ENCODE measurements around the gene WASF2. TPM values are rescaled to one million over a fixed set of nuclear protein-coding genes. Genes with fewer than 3 reads are reported as not detected.

The WASF2 gene
- total RNA-seq, 3 donors from 2014 or later, result 131 to 159 (median 134) TPM

GRCh38 chr1:27365372-27366112 is 124.4 kb downstream of the WASF2 start:
- Histone ChIP-seq H3K4me1 (ENCODE audit: low read depth) (peaks cover 7% of the 10 kb centered on the region), H3K36me3 (ENCODE audit: low read depth) (no peaks in the 10 kb centered on the region), H3K4me3 (peak overlapping the region; percentile 22), H3K9me3 (no peaks in the 10 kb centered on the region)
- no peak for TF ChIP-seq CTCF (IDR thresholded peaks at IDR 0.05)
- intact Hi-C loops (cut with DNase I, micrococcal nuclease), result no loop called here
- peak; percentile 91 to 94 (median 93) for DNase-seq
- peak; percentile 80 for ATAC-seq

- intact Hi-C loops (cut with DNase I, micrococcal nuclease), result no loop called here
Measured at GRCh38 chr1:27364696-27365371, 125.1 kb downstream of the WASF2 start.

GRCh38 chr1:27363766-27364695 is 125.9 kb downstream of the WASF2 start:
- Histone ChIP-seq H3K9me3 (no peaks in the 10 kb centered on the region), H3K4me3 (no peak overlapping the region), H3K36me3 (ENCODE audit: low read depth) (no peaks in the 10 kb centered on the region), H3K4me1 (ENCODE audit: low read depth) (peaks cover 7% of the 10 kb centered on the region)
- no peak for TF ChIP-seq CTCF (IDR thresholded peaks at IDR 0.05)
- DNase-seq (no peak), ATAC-seq (no peak)
- intact Hi-C loops (cut with DNase I, micrococcal nuclease), result no loop called here

More at GRCh38 chr1:27364696-27365371, 125.1 kb downstream of the WASF2 start:
- TF ChIP-seq CTCF (IDR thresholded peaks at IDR 0.05), result no peak
- DNase-seq (no peak), ATAC-seq (no peak)
- Histone ChIP-seq H3K4me1 (ENCODE audit: low read depth) (peaks cover 7% of the 10 kb centered on the region), H3K9me3 (no peaks in the 10 kb centered on the region), H3K36me3 (ENCODE audit: low read depth) (no peaks in the 10 kb centered on the region), H3K4me3 (no peak overlapping the region)

GRCh38 chr1:27361553-27361952 is 128.4 kb downstream of the WASF2 start:
- intact Hi-C loops (cut with DNase I, micrococcal nuclease), result no loop called here
- no peak for TF ChIP-seq CTCF (IDR thresholded peaks at IDR 0.05)
- ATAC-seq (no peak), DNase-seq (no peak)
- H3K9me3 ChIP-seq, result no peaks in the 10 kb centered on the region
- no peak overlapping the region for H3K4me3 ChIP-seq
- no peaks in the 10 kb centered on the region for H3K36me3 ChIP-seq (ENCODE audit: low read depth)
- peaks cover 9% of the 10 kb centered on the region for H3K4me1 ChIP-seq (ENCODE audit: low read depth)

- ATAC-seq, result no peak
- Histone ChIP-seq H3K4me1 (ENCODE audit: low read depth) (peaks cover 9% of the 10 kb centered on the region), H3K36me3 (ENCODE audit: low read depth) (no peaks in the 10 kb centered on the region), H3K4me3 (no peak overlapping the region), H3K9me3 (no peaks in the 10 kb centered on the region)
- no peak for TF ChIP-seq CTCF (IDR thresholded peaks at IDR 0.05)
- intact Hi-C loops (cut with DNase I, micrococcal nuclease), result no loop called here
- no peak for DNase-seq
Measured at GRCh38 chr1:27361044-27361402, 128.9 kb downstream of the WASF2 start.
